ENCODE measurements around the gene ZBTB12.

- TF ChIP-seq CTCF (conservative IDR thresholded peaks at IDR 0.05) (no peak), EZH2 (IDR thresholded peaks at IDR 0.05; ENCODE audit: low read depth) (no peak)
Observed at GRCh38 chr6:31864818-31865204, 37.1 kb downstream of the ZBTB12 start.

Data from PC-9 (cell line).